Measurements from ENCODE around the gene LRRC8C.

LRRC8C gene

GRCh38 chr1:89739844-89740216 lies 106.9 kb downstream of the LRRC8C start:
- no peak for DNase-seq
- intact Hi-C loops (cut with DNase I) = no loop called here

GRCh38 chr1:89743788-89744187 lies 110.9 kb downstream of the LRRC8C start:
- intact Hi-C loops (cut with DNase I) = no loop called here
- DNase-seq = peak in 1 of 42 donors; percentile 31

- DNase-seq = no peak
- intact Hi-C loops (cut with DNase I) = no loop called here
Measured at GRCh38 chr1:89746424-89747149, 113.7 kb downstream of the LRRC8C start.

GRCh38 chr1:89753761-89754160 lies 120.8 kb downstream of the LRRC8C start:
- peak in 1 of 42 donors; percentile 13 for DNase-seq
- intact Hi-C loops (cut with DNase I) = no loop called here

- intact Hi-C loops (cut with DNase I) = no loop called here
Measured at GRCh38 chr1:89754518-89754917, 121.6 kb downstream of the LRRC8C start.

GRCh38 chr1:89755591-89755990 lies 122.7 kb downstream of the LRRC8C start:
- peak in 1 of 42 donors; percentile 32 for DNase-seq
- intact Hi-C loops (cut with DNase I) = no loop called here

More at GRCh38 chr1:89754518-89754917, 121.6 kb downstream of the LRRC8C start:
- DNase-seq = peak in 2 of 42 donors; percentile 13 to 47

GRCh38 chr1:89757532-89757931 lies 124.6 kb downstream of the LRRC8C start:
- intact Hi-C loops (cut with DNase I) = no loop called here
- DNase-seq = peak in 12 of 42 donors; percentile 15 to 42 (median 34)

GRCh38 chr1:89758156-89758555 lies 125.2 kb downstream of the LRRC8C start:
- DNase-seq = peak in 1 of 42 donors; percentile 29
- intact Hi-C loops (cut with DNase I) = no loop called here

- intact Hi-C loops (cut with DNase I) = no loop called here
- peak in 1 of 42 donors; percentile 12 for DNase-seq
Measured at GRCh38 chr1:89759036-89759435, 126.1 kb downstream of the LRRC8C start.

GRCh38 chr1:89760496-89760895 lies 127.6 kb downstream of the LRRC8C start:
- no peak for DNase-seq
- intact Hi-C loops (cut with DNase I) = loop anchor here (5.0 kb wide), 1 partner anchor 278 kb away; no protein-coding TSS in a partner anchor

GRCh38 chr1:89761338-89761737 lies 128.4 kb downstream of the LRRC8C start:
- DNase-seq = no peak
- intact Hi-C loops (cut with DNase I) = loop anchor here (5.0 kb wide), 1 partner anchor 279 kb away; no protein-coding TSS in a partner anchor

- intact Hi-C loops (cut with DNase I) = loop anchor here (2.0 to 5.0 kb wide), 2 partner anchors 129 to 280 kb away; partner anchors contain the start of gene LRRC8C
- DNase-seq = no peak
Measured at GRCh38 chr1:89761901-89762300, 129.0 kb downstream of the LRRC8C start.

- intact Hi-C loops (cut with DNase I) = loop anchor here (2.0 to 5.0 kb wide), 2 partner anchors 130 to 280 kb away; partner anchors contain the start of gene LRRC8C
- peak in 2 of 42 donors; percentile 15 to 18 for DNase-seq
Measured at GRCh38 chr1:89762386-89762778, 129.5 kb downstream of the LRRC8C start.

GRCh38 chr1:89762779-89763648 lies 130.1 kb downstream of the LRRC8C start:
- peak; percentile 81 to 96 (median 90) for DNase-seq
- intact Hi-C loops (cut with DNase I) = loop anchor here (2.0 to 5.0 kb wide), 2 partner anchors 130 to 281 kb away; partner anchors contain the start of gene LRRC8C

GRCh38 chr1:89763649-89763986 lies 130.7 kb downstream of the LRRC8C start:
- intact Hi-C loops (cut with DNase I) = loop anchor here (2.0 to 5.0 kb wide), 2 partner anchors 131 to 281 kb away; partner anchors contain the start of gene LRRC8C
- peak in 3 of 42 donors; percentile 7 to 17 (median 8) for DNase-seq

GRCh38 chr1:89765774-89766173 lies 132.9 kb downstream of the LRRC8C start:
- intact Hi-C loops (cut with DNase I) = no loop called here
- DNase-seq = no peak

GRCh38 chr1:89767618-89768017 lies 134.7 kb downstream of the LRRC8C start:
- no peak for DNase-seq
- intact Hi-C loops (cut with DNase I) = no loop called here
